Omental fat pad (tissue), 4 donors: ENCODE data around the gene CHAC1. TPM values are rescaled to one million over a fixed set of nuclear protein-coding genes. Genes with fewer than 3 reads are reported as not detected.

Source experiments
- ATAC-seq: fragments of 150-250 bp; one replicate; pipeline ENCODE4 v1.9.1; 2016; ENCODE audit warnings: mild to moderate bottlenecking, moderate library complexity; ENCODE audit not compliant: low FRiP score
- DNase-seq: peaks from one replicate; pipeline ENCODE4 v3.0.0-alpha.2; 2019; ENCODE audit warnings: low spot score
- total RNA-seq, 4 donors: library from RNA; depleted of rRNA; stranded (reverse); fragments of >200 nt; gene quantifications; one replicate each; pipeline ENCODE4 v1.1.0, GENCODE V29; 2016
- TF ChIP-seq, protein P1 (sequence below), 3 donors: fragments of 450-650 bp; IDR thresholded peaks; one replicate each; pipeline ENCODE4 v1.5.1; 2016 to 2017; ENCODE audit warnings: antibody characterized with exemption in 3 of 3, mild to moderate bottlenecking in 3 of 3, moderate library complexity in 2 of 3

Gene CHAC1, protein sequence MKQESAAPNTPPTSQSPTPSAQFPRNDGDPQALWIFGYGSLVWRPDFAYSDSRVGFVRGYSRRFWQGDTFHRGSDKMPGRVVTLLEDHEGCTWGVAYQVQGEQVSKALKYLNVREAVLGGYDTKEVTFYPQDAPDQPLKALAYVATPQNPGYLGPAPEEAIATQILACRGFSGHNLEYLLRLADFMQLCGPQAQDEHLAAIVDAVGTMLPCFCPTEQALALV
- total RNA-seq = 10 to 100 TPM in 2 of 4 donors, 1 to 10 TPM in 1, under 1 TPM in 1; 0.63 to 63.6 (median 13.4) TPM

DNA sequence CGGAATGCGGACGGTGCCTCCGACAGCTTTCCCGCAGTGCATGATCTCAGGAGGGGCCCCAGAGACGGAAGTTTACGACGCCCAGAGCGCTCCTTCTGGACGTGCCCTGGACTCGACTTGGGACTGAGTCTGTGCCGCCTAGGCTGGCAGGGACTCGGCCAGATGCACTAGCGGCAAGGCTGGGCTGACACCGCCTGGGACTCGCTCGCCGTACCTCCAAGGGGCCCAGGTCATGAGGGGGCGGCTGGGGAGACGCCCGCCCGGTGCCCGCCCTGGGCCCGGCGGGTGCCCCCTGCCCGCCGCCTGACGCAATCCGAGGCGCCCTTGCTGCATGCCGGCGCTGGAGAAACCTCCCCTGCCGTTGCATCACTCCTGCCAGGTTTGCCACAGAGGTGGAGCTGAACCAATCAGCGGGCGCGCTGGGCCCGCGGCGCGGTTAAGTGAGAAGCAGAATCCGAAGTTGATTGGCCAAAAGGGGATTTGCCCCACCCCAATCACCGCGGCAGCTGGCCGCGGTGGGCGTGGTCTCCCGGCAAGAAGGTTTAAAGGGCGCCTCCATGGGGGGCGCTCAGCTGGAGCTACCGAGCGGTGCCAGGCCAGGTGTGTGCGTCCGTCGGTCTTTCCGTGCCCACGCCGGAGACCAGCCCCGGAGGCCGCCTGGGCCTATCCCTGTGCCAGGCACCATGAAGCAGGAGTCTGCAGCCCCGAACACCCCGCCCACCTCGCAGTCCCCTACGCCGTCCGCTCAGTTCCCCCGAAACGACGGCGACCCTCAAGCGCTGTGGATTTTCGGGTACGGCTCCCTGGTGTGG, at the start of gene CHAC1:
CHAC1 (plus strand) TSS at position 571 of the 812 bp plus-strand sequence; CDS start at position 684, 113 bp downstream.
- ATAC-seq = peak; percentile 88
- TF ChIP-seq, protein P1, sequence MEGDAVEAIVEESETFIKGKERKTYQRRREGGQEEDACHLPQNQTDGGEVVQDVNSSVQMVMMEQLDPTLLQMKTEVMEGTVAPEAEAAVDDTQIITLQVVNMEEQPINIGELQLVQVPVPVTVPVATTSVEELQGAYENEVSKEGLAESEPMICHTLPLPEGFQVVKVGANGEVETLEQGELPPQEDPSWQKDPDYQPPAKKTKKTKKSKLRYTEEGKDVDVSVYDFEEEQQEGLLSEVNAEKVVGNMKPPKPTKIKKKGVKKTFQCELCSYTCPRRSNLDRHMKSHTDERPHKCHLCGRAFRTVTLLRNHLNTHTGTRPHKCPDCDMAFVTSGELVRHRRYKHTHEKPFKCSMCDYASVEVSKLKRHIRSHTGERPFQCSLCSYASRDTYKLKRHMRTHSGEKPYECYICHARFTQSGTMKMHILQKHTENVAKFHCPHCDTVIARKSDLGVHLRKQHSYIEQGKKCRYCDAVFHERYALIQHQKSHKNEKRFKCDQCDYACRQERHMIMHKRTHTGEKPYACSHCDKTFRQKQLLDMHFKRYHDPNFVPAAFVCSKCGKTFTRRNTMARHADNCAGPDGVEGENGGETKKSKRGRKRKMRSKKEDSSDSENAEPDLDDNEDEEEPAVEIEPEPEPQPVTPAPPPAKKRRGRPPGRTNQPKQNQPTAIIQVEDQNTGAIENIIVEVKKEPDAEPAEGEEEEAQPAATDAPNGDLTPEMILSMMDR (IDR thresholded peaks at IDR 0.05) = no peak
- peak; percentile 79 for DNase-seq

DNA sequence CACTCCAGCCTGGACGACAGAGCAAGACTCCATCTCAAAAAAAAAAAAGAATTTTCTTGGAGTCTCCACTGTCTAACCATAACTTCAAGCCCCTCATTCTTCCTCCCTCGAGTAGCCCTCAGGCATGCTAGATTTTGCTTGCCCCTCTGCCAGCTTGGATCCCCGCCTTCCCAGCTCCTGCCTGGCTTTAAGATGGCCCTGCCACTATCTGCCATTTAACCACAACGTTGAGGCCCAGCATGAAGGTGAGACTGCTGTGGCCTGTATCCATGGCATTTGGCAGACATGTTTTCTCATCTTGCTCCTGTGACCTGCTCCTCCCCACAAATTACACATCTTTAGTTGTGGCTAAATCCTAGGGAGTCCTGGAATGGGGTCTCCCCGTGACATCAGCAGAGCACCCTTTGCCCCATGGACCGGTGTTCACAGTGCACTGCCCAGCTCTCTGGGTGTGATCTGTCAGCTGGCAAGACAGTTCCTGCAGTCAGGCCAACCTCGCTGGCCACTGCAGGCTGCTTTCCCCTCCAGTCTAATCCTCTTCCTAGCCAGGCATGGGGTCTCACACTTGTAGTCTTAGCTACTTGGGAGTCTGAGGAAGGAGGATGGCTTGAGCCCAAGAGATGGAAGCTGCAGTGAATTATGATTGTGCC, 48.6 kb upstream of the CHAC1 start:
- no peak for DNase-seq
- TF ChIP-seq, protein P1 (IDR thresholded peaks at IDR 0.05) = no peak
- no peak for ATAC-seq

DNA sequence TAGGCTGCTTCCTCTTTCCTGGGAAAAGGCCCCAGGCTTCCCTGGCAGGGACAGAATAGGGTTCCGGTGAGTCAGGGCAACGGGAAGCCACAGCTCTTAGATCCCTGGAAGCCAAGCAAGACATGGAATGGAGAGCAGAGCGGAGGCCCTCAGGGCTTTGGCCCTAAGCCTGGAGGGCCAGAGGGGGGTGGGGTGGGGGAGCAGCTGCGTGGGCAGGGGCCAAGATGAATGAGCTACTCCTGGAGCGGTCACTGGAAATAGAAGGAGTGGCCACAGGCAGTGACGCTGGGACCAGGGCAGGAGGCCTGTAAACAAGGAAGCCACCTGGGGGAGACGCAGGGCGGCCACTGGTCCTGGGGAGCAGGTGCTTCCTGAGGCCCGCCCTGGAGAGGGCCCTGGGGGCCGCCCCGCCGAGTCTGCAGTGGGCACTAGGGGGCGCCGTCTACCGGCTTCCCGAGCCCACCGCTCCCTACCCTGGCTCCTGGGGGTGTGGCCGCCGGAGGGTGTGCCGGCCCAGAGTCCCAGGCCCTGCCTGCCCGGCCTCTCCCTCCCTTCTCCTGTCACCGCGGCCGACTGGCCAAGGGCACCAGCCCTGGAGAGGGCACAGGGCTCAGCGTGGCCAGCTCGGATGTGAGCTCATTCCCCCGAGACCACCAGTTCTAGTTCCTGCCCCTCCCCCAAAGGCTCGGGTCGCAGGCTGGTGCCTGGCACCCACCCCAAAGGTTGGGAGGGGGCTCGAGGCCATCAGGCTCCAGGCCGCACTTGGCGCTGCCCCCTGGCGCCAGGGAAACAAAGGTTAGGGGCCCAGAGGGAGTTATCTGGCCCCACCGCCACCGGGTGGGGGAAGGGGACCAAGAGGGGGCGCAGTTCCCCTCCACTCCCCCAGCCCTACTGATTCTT, 46.9 kb upstream of the CHAC1 start:
- DNase-seq (peak; percentile 65), ATAC-seq (peak; percentile 75)
- TF ChIP-seq, protein P1 (IDR thresholded peaks at IDR 0.05) = peak in 1 of 3 donors; percentile 33

DNA sequence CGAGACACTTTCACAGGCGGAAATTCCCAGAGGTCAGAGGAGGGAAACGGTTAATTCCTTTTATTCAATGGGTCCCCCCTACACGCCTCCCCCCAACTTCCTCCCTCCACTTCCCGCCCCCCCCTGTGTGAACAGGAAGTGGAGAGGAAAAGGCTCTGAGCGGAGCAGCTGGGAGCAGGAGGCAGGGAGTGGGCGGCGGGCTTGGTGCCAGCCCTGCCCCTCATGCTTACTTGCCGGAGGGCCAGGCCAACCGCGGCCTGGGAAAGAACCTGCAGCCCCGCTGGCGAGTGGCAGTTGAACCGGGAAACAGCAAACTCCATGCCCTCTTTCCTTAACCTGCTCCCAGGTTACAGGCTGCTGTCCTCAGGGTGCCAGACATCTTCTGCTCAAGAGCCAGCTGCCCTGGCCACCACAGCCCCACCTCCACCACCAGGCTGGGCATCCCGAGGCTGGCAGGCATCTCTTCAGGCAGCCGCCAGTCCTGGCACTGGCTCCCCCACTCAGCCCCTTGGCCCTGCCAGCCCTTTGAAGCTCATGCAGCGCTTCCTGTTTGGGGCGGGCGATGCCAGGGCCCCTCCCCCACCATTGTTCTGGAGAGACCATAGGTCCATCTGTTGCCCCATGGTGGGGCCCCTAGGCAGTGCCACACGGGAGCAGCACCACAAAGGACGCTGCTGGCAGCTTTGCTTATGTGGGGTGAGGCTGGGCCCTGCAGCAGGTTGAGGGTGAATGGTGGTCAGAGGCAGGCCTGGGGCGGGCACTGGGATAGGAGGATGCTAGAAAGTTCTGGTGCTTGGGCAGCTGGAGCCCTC, 46.1 kb upstream of the CHAC1 start:
- no peak for ATAC-seq
- no peak for DNase-seq
- TF ChIP-seq, protein P1 (IDR thresholded peaks at IDR 0.05) = no peak

DNA sequence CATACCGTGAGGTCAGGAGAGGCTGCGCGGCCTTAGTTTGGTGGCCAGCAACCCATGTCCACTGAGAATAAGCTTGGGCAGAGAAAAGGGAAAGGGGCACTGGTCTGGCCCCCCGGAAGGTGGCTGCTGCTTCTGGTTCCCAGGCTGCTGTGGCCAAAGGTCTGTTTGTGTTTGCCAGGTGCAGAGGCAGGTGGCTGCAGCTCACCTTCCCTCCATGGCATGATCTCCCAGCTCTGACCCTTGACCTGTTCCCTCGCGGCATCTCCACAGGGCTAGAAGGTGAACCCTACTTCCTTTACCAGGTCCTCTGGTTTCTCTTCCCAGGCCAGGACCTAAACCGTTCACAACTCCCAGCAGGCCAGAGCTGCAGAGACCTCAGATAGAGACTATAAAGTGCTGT, 45.2 kb upstream of the CHAC1 start:
- TF ChIP-seq, protein P1 (IDR thresholded peaks at IDR 0.05) = no peak
- no peak for ATAC-seq
- no peak for DNase-seq
